ENCODE data around the gene MYBPC3. TPM values are rescaled to one million over a fixed set of nuclear protein-coding genes. Genes with fewer than 3 reads are reported as not detected.
A peak's percentile ranks its signal among the peaks of the same experiment; 100 is the strongest.

MYBPC3 gene
- total and polyA plus RNA-seq, 2 donors (not counting 1 experiment from before 2014, with no cell fraction given), result not detected

DNA sequence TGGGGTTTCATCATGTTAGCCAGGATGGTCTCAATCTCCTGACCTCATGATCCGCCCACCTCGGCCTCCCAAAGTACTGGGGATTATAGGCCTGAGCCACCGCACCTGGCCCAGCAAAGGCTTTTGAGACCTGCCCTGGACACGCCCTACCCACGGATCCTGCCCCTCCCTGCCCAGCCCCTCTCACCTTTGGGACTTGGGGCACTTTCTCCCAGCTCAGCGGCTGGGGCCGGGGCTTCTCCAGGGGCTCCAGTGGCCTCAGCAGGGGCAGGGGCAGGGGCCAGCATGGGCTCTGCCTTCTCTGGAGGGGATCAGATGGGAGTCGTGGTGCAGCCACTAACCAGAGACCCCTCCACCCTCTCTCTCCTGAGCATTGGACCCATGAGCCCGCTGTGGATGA lies 2.2 kb downstream of the MYBPC3 start:
- no peaks in the 10 kb centered on the region for H3K9me3 ChIP-seq (ENCODE audit: control insufficient read depth, insufficient read depth, low read depth, low read length)
- DNase-seq (ENCODE audit: low read depth in 2 of 2), result no peak
- H3K27me3 ChIP-seq (ENCODE audit: control insufficient read depth, insufficient read depth, low read length), result peaks cover 2% of the 10 kb centered on the region
- no peaks in the 10 kb centered on the region for H3K4me1 ChIP-seq (ENCODE audit: control insufficient read depth, extremely low read depth, insufficient read depth, low read length)
- no peaks in the 10 kb centered on the region for H4K20me1 ChIP-seq (ENCODE audit: control insufficient read depth, extremely low read depth, insufficient read depth, low read length)
- H2AFZ ChIP-seq (ENCODE audit: low read length), result no peak overlapping the region
- TF ChIP-seq EZH2 (IDR thresholded peaks at IDR 0.05; ENCODE audit: low read length, missing control alignments), result no peak
- TF ChIP-seq, protein P1, sequence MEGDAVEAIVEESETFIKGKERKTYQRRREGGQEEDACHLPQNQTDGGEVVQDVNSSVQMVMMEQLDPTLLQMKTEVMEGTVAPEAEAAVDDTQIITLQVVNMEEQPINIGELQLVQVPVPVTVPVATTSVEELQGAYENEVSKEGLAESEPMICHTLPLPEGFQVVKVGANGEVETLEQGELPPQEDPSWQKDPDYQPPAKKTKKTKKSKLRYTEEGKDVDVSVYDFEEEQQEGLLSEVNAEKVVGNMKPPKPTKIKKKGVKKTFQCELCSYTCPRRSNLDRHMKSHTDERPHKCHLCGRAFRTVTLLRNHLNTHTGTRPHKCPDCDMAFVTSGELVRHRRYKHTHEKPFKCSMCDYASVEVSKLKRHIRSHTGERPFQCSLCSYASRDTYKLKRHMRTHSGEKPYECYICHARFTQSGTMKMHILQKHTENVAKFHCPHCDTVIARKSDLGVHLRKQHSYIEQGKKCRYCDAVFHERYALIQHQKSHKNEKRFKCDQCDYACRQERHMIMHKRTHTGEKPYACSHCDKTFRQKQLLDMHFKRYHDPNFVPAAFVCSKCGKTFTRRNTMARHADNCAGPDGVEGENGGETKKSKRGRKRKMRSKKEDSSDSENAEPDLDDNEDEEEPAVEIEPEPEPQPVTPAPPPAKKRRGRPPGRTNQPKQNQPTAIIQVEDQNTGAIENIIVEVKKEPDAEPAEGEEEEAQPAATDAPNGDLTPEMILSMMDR (conservative IDR thresholded peaks at IDR 0.05 in 1 of 2, IDR thresholded peaks at IDR 0.05 in 1 of 2; ENCODE audit: low read depth in 1 of 2, low read length in 2 of 2), result no peak
- H3K4me2 ChIP-seq (ENCODE audit: extremely low read depth, insufficient read depth, low read length), result no peak overlapping the region
- H3K27ac ChIP-seq (ENCODE audit: insufficient read depth, low read length), result no peak overlapping the region
- H3K9ac ChIP-seq (ENCODE audit: insufficient read depth, low read length), result no peak overlapping the region
- no peaks in the 10 kb centered on the region for H3K79me2 ChIP-seq (ENCODE audit: control insufficient read depth, insufficient read depth, low read length)
- H3K36me3 ChIP-seq (ENCODE audit: control insufficient read depth, insufficient read depth, low read length), result no peaks in the 10 kb centered on the region
- no peak overlapping the region for H3K4me3 ChIP-seq (replicated peaks in 1 of 4; ENCODE audit: control extremely low read depth in 1 of 4, insufficient read depth in 1 of 4, low read depth in 3 of 4, low read length in 4 of 4)

DNA sequence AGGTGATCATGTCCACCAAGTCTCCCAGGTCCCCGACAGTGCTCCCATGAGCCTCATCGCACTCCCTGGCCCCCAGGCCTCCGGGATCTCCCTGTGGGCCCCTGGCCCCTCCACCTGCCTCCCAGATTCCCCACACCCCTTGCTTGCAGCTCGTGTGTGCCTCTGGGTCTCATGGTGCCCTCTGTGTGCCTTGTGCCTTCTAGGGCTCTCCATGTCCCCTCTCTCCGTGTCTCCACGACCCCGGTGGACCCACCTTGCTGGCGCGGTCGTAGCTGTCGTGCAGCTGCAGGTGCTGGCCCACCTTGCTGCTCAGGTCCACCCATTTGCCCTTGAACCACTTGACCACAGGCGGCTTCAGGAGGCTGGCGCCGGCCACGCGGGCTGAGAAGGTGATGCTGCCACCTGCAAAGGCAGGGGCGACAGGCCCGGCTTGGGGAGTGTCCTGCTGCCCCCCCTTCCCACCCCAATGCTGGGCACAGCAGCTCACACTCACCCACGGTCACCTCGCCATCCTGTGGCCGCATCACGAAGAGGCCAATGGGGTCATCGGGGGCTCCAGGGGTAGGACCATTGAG lies 2.9 kb downstream of the MYBPC3 start:
- no peak overlapping the region for H3K4me3 ChIP-seq (replicated peaks in 1 of 4; ENCODE audit: control extremely low read depth in 1 of 4, insufficient read depth in 1 of 4, low read depth in 3 of 4, low read length in 4 of 4)
- no peak overlapping the region for H2AFZ ChIP-seq (ENCODE audit: low read length)
- H3K27ac ChIP-seq (ENCODE audit: insufficient read depth, low read length), result no peak overlapping the region
- H3K9ac ChIP-seq (ENCODE audit: insufficient read depth, low read length), result no peak overlapping the region
- H3K4me2 ChIP-seq (ENCODE audit: extremely low read depth, insufficient read depth, low read length), result no peak overlapping the region
- H3K36me3 ChIP-seq (ENCODE audit: control insufficient read depth, insufficient read depth, low read length), result no peaks in the 10 kb centered on the region
- TF ChIP-seq, protein P1 (conservative IDR thresholded peaks at IDR 0.05 in 1 of 2, IDR thresholded peaks at IDR 0.05 in 1 of 2; ENCODE audit: low read depth in 1 of 2, low read length in 2 of 2), result no peak
- TF ChIP-seq EZH2 (IDR thresholded peaks at IDR 0.05; ENCODE audit: low read length, missing control alignments), result no peak
- H3K27me3 ChIP-seq (ENCODE audit: control insufficient read depth, insufficient read depth, low read length), result peaks cover 4% of the 10 kb centered on the region
- H3K79me2 ChIP-seq (ENCODE audit: control insufficient read depth, insufficient read depth, low read length), result no peaks in the 10 kb centered on the region
- no peaks in the 10 kb centered on the region for H3K4me1 ChIP-seq (ENCODE audit: control insufficient read depth, extremely low read depth, insufficient read depth, low read length)
- no peaks in the 10 kb centered on the region for H3K9me3 ChIP-seq (ENCODE audit: control insufficient read depth, insufficient read depth, low read depth, low read length)
- no peak for DNase-seq (ENCODE audit: low read depth in 2 of 2)
- H4K20me1 ChIP-seq (ENCODE audit: control insufficient read depth, extremely low read depth, insufficient read depth, low read length), result no peaks in the 10 kb centered on the region

DNA sequence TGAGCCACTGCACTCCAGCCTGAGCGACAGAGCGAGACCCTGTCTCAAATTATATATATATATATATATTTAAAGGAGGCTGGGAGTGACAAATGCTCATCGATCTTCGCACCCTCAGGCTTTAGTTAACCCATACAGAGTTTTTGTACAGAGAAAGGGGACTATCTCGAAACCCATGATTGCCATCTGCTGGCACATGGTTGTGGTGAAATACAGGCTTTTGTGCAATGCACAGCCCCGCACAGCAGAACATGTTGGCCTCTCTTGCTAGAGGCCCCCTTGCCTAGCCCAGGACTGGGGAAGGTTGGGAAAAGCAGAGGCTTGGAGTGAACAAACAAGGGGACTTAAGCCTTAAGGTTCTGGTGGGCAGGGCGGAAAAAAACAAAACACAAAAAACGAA lies 3.6 kb downstream of the MYBPC3 start:
- no peaks in the 10 kb centered on the region for H3K9me3 ChIP-seq (ENCODE audit: control insufficient read depth, insufficient read depth, low read depth, low read length)
- TF ChIP-seq, protein P1 (conservative IDR thresholded peaks at IDR 0.05 in 1 of 2, IDR thresholded peaks at IDR 0.05 in 1 of 2; ENCODE audit: low read depth in 1 of 2, low read length in 2 of 2), result peak in 1 of 2 donors; percentile 36
- no peak for TF ChIP-seq EZH2 (IDR thresholded peaks at IDR 0.05; ENCODE audit: low read length, missing control alignments)
- H3K4me2 ChIP-seq (ENCODE audit: extremely low read depth, insufficient read depth, low read length), result no peak overlapping the region
- H2AFZ ChIP-seq (ENCODE audit: low read length), result no peak overlapping the region
- no peak overlapping the region for H3K4me3 ChIP-seq (replicated peaks in 1 of 4; ENCODE audit: control extremely low read depth in 1 of 4, insufficient read depth in 1 of 4, low read depth in 3 of 4, low read length in 4 of 4)
- peaks cover 7% of the 10 kb centered on the region for H3K27me3 ChIP-seq (ENCODE audit: control insufficient read depth, insufficient read depth, low read length)
- no peak overlapping the region for H3K27ac ChIP-seq (ENCODE audit: insufficient read depth, low read length)
- H4K20me1 ChIP-seq (ENCODE audit: control insufficient read depth, extremely low read depth, insufficient read depth, low read length), result no peaks in the 10 kb centered on the region
- no peaks in the 10 kb centered on the region for H3K79me2 ChIP-seq (ENCODE audit: control insufficient read depth, insufficient read depth, low read length)
- no peaks in the 10 kb centered on the region for H3K36me3 ChIP-seq (ENCODE audit: control insufficient read depth, insufficient read depth, low read length)
- H3K4me1 ChIP-seq (ENCODE audit: control insufficient read depth, extremely low read depth, insufficient read depth, low read length), result no peaks in the 10 kb centered on the region
- no peak overlapping the region for H3K9ac ChIP-seq (ENCODE audit: insufficient read depth, low read length)
- peak in 1 of 2 donors; percentile 46 for DNase-seq (ENCODE audit: low read depth in 2 of 2)
